WTC11 (cell line): ENCODE results near the gene TASL. TPM values are rescaled to one million over a fixed set of nuclear protein-coding genes. Genes with fewer than 3 reads are reported as not detected.

Source experiments
- ATAC-seq: fragments of 200-7000 bp; cut with Tn5 transposase; 2 replicates; pipeline ENCODE4 v1.10.0; 2021; ENCODE audit warnings: mild to moderate bottlenecking, moderate library complexity
- Bru-seq: library from RNA; stranded (reverse); fragments of 400-500 nt; gene quantifications from one replicate; lab custom pipeline; 2021; lab: Mats Ljungman, UMichigan
- CTCF ChIA-PET: fragments of 300-600 bp; sonication (Branson Sonifier 250); formaldehyde crosslinking; loops from one replicate; lab custom pipeline; 2021; ENCODE audit warnings: antibody characterized with exemption; lab: Charles Lee
- POLR2A ChIA-PET: fragments of 350-600 bp; sonication (Branson Sonifier 250); formaldehyde crosslinking; loops from one replicate; lab custom pipeline; 2021; ENCODE audit warnings: antibody characterized with exemption; lab: Charles Lee
- DNase-seq: peaks from one replicate; pipeline ENCODE4 v3.0.0; 2021; ENCODE audit warnings: low spot score
- H3K27ac Mint-ChIP-seq: 2 replicates; pipeline ENCODE4 v1.8.0; 2021; ENCODE audit warnings: mixed read lengths
- H3K27me3 Mint-ChIP-seq: 2 replicates; pipeline ENCODE4 v1.8.0; 2021; ENCODE audit warnings: low read depth, mild to moderate bottlenecking, moderate library complexity, mixed read lengths
- H3K36me3 Mint-ChIP-seq: 2 replicates; pipeline ENCODE4 v1.8.0; 2021; ENCODE audit warnings: mixed read lengths
- H3K4me1 Mint-ChIP-seq: 2 replicates; pipeline ENCODE4 v1.8.0; 2022; ENCODE audit warnings: mixed read lengths
- H3K4me3 Mint-ChIP-seq: 2 replicates; pipeline ENCODE4 v1.8.0; 2021; ENCODE audit warnings: mild to moderate bottlenecking, moderate library complexity, mixed read lengths
- H3K9me3 Mint-ChIP-seq: 2 replicates; pipeline ENCODE4 v1.8.0; 2021; ENCODE audit warnings: mixed read lengths
- FOXK1 ChIP-seq: sonication (generic); formaldehyde crosslinking; IDR thresholded peaks from 2 replicates; pipeline ENCODE4 v1.8.0; 2022; ENCODE audit warnings: mild to moderate bottlenecking, moderate library complexity, missing genetic modification reagents
- JUN ChIP-seq: sonication (generic); formaldehyde crosslinking; IDR thresholded peaks from 2 replicates; pipeline ENCODE4 v1.8.0; 2023; ENCODE audit warnings: mild to moderate bottlenecking, missing genetic modification reagents
- PRRX2 ChIP-seq: fragments of 250-450 bp; sonication (Bioruptor Pico); IDR thresholded peaks from 2 replicates; pipeline ENCODE4 v1.8.0; 2021; ENCODE audit warnings: mild to moderate bottlenecking
- SMAD4 ChIP-seq: sonication (generic); formaldehyde crosslinking; IDR thresholded peaks from 2 replicates; pipeline ENCODE4 v1.8.0; 2022; ENCODE audit warnings: mild to moderate bottlenecking, missing genetic modification reagents
- SOX15 ChIP-seq: fragments of 250-450 bp; sonication (Bioruptor Pico); IDR thresholded peaks from 2 replicates; pipeline ENCODE4 v1.9.0; 2021; ENCODE audit warnings: mild to moderate bottlenecking
- TEAD1 ChIP-seq: sonication (generic); formaldehyde crosslinking; IDR thresholded peaks from 2 replicates; pipeline ENCODE4 v1.8.0; 2022; ENCODE audit warnings: mild to moderate bottlenecking, missing genetic modification reagents
- TEAD4 ChIP-seq: sonication (generic); formaldehyde crosslinking; IDR thresholded peaks from 2 replicates; pipeline ENCODE4 v1.8.0; 2022; ENCODE audit warnings: mild to moderate bottlenecking, missing genetic modification reagents
- TP53 ChIP-seq: sonication (generic); formaldehyde crosslinking; IDR thresholded peaks from 2 replicates; pipeline ENCODE4 v1.8.1; 2023; ENCODE audit warnings: mild to moderate bottlenecking, missing genetic modification reagents
- ZNF121 ChIP-seq: sonication (generic); formaldehyde crosslinking; IDR thresholded peaks from 2 replicates; pipeline ENCODE4 v1.8.0; 2023; ENCODE audit warnings: missing genetic modification reagents
- ZNF219 ChIP-seq: sonication (generic); formaldehyde crosslinking; IDR thresholded peaks from 2 replicates; pipeline ENCODE4 v1.8.0; 2023; ENCODE audit warnings: missing genetic modification reagents, mild to moderate bottlenecking, borderline replicate concordance
- ZNF281 ChIP-seq: sonication (generic); formaldehyde crosslinking; IDR thresholded peaks from 2 replicates; pipeline ENCODE4 v1.8.0; 2023; ENCODE audit warnings: mild to moderate bottlenecking, missing genetic modification reagents
- ZNF317 ChIP-seq: sonication (generic); formaldehyde crosslinking; IDR thresholded peaks from 2 replicates; pipeline ENCODE4 v1.8.1; 2023; ENCODE audit warnings: low read depth, mild to moderate bottlenecking, moderate library complexity, missing genetic modification reagents, borderline replicate concordance
- long read RNA-seq, 3 experiments: library from RNA in 1 of 3; library from capped mRNA in 1 of 3; library from polyadenylated mRNA in 1 of 3; unstranded in 2 of 3; stranded (forward) in 1 of 3; transcript quantifications; one replicate each; pipeline ENCODE4 v2.0.0, GENCODE V29; 2021
- total RNA-seq: library from RNA; stranded (reverse); gene quantifications from 3 replicates; pipeline ENCODE4 v1.2.3, GENCODE V29; 2021
- TF ChIP-seq, protein P1 (sequence below): sonication (generic); formaldehyde crosslinking; IDR thresholded peaks from 2 replicates; pipeline ENCODE4 v1.8.1; 2023; ENCODE audit warnings: mild to moderate bottlenecking, missing genetic modification reagents, moderate library complexity
- TF ChIP-seq, protein P2 (sequence below): sonication (generic); formaldehyde crosslinking; IDR thresholded peaks from 2 replicates; pipeline ENCODE4 v1.8.1; 2022; ENCODE audit warnings: low read depth, mild to moderate bottlenecking, moderate library complexity, missing genetic modification reagents, borderline replicate concordance
- TF ChIP-seq, protein P3 (sequence below): sonication (generic); formaldehyde crosslinking; IDR thresholded peaks from 2 replicates; pipeline ENCODE4 v1.8.0; 2022; ENCODE audit warnings: mild to moderate bottlenecking, missing genetic modification reagents
- TF ChIP-seq, protein P4 (sequence below): sonication (generic); formaldehyde crosslinking; IDR thresholded peaks from 2 replicates; pipeline ENCODE4 v1.8.1; 2023; ENCODE audit warnings: mild to moderate bottlenecking, moderate library complexity, missing genetic modification reagents
- TF ChIP-seq, protein P5 (sequence below): sonication (generic); formaldehyde crosslinking; IDR thresholded peaks from 2 replicates; pipeline ENCODE4 v1.8.0; 2023; ENCODE audit warnings: missing genetic modification reagents, mild to moderate bottlenecking, borderline replicate concordance
- TF ChIP-seq, protein P6 (sequence below): sonication (generic); formaldehyde crosslinking; IDR thresholded peaks from 2 replicates; pipeline ENCODE4 v1.8.1; 2023; ENCODE audit warnings: mild to moderate bottlenecking, missing genetic modification reagents, moderate library complexity
- TF ChIP-seq, protein P7 (sequence below): sonication (generic); formaldehyde crosslinking; IDR thresholded peaks from 2 replicates; pipeline ENCODE4 v1.8.1; 2023; ENCODE audit warnings: mild to moderate bottlenecking, missing genetic modification reagents

Gene TASL
- total RNA-seq (not detected in 3 replicates), Bru-seq, nascent RNA (not detected)
- long read RNA-seq, experiment 1, result 0 reads
- long read RNA-seq, experiment 2, result 0 reads
- long read RNA-seq, experiment 3, result 0 reads

DNA sequence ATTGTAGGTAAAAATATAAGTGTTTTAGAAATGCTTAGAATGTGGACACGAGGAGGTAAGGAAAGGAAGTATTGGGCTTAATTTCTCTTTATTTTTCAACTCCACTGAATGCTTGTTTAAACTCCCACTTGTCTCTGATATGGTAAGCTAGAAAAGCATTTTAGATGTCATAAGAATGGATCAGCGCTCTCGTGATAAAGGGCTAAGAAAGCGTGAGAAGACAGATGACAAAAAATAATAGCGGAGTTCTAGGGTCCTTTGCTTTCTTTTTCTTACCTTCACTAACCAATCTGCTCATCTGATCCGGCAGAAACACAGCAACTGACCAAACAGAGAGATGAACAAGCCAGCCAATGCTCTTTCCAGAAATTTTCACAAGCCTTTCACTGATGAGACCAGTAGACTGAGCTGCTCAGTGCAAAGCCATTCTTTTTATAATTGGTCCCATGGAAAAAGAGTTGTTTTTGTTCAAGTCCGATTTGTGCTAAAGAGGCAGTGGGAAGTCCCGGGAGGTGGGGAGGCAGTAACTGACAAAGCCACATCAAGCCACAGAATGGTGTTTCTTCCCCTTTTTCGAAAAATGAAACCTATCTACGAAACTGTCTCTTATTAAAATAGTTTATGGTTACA, at the start of gene TASL:
TSS of gene TASL (minus strand) at position 405 of the 630 bp plus-strand sequence. CDS start 17,411 bp downstream, outside the sequence.
- Mint-ChIP-seq H3K4me3 (no peak within 1 kb of the TSS), H3K9me3 (no peaks in the 10 kb centered on the region), H3K4me1 (no peaks in the 10 kb centered on the region), H3K36me3 (no peaks in the 10 kb centered on the region), H3K27ac (no peak within 1 kb of the TSS), H3K27me3 (no peaks in the 10 kb centered on the region)
- ChIA-PET POLR2A (no interaction called here), CTCF (no interaction called here)
- no peak for ATAC-seq
- no peak for DNase-seq
- TF ChIP-seq, protein P1, sequence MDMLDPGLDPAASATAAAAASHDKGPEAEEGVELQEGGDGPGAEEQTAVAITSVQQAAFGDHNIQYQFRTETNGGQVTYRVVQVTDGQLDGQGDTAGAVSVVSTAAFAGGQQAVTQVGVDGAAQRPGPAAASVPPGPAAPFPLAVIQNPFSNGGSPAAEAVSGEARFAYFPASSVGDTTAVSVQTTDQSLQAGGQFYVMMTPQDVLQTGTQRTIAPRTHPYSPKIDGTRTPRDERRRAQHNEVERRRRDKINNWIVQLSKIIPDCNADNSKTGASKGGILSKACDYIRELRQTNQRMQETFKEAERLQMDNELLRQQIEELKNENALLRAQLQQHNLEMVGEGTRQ (CRISPR knock-in tag), result no peak
- TF ChIP-seq, protein P2, sequence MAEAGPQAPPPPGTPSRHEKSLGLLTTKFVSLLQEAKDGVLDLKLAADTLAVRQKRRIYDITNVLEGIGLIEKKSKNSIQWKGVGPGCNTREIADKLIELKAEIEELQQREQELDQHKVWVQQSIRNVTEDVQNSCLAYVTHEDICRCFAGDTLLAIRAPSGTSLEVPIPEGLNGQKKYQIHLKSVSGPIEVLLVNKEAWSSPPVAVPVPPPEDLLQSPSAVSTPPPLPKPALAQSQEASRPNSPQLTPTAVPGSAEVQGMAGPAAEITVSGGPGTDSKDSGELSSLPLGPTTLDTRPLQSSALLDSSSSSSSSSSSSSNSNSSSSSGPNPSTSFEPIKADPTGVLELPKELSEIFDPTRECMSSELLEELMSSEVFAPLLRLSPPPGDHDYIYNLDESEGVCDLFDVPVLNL (CRISPR knock-in tag), result no peak
- TF ChIP-seq, protein P3, sequence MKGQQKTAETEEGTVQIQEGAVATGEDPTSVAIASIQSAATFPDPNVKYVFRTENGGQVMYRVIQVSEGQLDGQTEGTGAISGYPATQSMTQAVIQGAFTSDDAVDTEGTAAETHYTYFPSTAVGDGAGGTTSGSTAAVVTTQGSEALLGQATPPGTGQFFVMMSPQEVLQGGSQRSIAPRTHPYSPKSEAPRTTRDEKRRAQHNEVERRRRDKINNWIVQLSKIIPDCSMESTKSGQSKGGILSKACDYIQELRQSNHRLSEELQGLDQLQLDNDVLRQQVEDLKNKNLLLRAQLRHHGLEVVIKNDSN (CRISPR knock-in tag), result no peak
- TF ChIP-seq TEAD1 (no peak), TEAD4 (CRISPR knock-in tag) (no peak), ZNF281 (CRISPR knock-in tag) (no peak), PRRX2 (CRISPR knock-in tag) (no peak), SMAD4 (CRISPR knock-in tag) (no peak), FOXK1 (CRISPR knock-in tag) (no peak), ZNF219 (CRISPR knock-in tag) (no peak), ZNF317 (CRISPR knock-in tag) (no peak), TP53 (CRISPR knock-in tag) (no peak), SOX15 (CRISPR knock-in tag) (no peak), ZNF121 (CRISPR knock-in tag) (no peak), JUN (no peak)
- TF ChIP-seq, protein P4, sequence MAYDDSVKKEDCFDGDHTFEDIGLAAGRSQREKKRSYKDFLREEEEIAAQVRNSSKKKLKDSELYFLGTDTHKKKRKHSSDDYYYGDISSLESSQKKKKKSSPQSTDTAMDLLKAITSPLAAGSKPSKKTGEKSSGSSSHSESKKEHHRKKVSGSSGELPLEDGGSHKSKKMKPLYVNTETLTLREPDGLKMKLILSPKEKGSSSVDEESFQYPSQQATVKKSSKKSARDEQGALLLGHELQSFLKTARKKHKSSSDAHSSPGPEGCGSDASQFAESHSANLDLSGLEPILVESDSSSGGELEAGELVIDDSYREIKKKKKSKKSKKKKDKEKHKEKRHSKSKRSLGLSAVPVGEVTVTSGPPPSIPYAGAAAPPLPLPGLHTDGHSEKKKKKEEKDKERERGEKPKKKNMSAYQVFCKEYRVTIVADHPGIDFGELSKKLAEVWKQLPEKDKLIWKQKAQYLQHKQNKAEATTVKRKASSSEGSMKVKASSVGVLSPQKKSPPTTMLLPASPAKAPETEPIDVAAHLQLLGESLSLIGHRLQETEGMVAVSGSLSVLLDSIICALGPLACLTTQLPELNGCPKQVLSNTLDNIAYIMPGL (CRISPR knock-in tag), result no peak
- TF ChIP-seq, protein P5, sequence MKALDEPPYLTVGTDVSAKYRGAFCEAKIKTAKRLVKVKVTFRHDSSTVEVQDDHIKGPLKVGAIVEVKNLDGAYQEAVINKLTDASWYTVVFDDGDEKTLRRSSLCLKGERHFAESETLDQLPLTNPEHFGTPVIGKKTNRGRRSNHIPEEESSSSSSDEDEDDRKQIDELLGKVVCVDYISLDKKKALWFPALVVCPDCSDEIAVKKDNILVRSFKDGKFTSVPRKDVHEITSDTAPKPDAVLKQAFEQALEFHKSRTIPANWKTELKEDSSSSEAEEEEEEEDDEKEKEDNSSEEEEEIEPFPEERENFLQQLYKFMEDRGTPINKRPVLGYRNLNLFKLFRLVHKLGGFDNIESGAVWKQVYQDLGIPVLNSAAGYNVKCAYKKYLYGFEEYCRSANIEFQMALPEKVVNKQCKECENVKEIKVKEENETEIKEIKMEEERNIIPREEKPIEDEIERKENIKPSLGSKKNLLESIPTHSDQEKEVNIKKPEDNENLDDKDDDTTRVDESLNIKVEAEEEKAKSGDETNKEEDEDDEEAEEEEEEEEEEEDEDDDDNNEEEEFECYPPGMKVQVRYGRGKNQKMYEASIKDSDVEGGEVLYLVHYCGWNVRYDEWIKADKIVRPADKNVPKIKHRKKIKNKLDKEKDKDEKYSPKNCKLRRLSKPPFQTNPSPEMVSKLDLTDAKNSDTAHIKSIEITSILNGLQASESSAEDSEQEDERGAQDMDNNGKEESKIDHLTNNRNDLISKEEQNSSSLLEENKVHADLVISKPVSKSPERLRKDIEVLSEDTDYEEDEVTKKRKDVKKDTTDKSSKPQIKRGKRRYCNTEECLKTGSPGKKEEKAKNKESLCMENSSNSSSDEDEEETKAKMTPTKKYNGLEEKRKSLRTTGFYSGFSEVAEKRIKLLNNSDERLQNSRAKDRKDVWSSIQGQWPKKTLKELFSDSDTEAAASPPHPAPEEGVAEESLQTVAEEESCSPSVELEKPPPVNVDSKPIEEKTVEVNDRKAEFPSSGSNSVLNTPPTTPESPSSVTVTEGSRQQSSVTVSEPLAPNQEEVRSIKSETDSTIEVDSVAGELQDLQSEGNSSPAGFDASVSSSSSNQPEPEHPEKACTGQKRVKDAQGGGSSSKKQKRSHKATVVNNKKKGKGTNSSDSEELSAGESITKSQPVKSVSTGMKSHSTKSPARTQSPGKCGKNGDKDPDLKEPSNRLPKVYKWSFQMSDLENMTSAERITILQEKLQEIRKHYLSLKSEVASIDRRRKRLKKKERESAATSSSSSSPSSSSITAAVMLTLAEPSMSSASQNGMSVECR (CRISPR knock-in tag), result no peak
- TF ChIP-seq, protein P6, sequence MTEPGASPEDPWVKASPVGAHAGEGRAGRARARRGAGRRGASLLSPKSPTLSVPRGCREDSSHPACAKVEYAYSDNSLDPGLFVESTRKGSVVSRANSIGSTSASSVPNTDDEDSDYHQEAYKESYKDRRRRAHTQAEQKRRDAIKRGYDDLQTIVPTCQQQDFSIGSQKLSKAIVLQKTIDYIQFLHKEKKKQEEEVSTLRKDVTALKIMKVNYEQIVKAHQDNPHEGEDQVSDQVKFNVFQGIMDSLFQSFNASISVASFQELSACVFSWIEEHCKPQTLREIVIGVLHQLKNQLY (CRISPR knock-in tag), result no peak
- TF ChIP-seq, protein P7, sequence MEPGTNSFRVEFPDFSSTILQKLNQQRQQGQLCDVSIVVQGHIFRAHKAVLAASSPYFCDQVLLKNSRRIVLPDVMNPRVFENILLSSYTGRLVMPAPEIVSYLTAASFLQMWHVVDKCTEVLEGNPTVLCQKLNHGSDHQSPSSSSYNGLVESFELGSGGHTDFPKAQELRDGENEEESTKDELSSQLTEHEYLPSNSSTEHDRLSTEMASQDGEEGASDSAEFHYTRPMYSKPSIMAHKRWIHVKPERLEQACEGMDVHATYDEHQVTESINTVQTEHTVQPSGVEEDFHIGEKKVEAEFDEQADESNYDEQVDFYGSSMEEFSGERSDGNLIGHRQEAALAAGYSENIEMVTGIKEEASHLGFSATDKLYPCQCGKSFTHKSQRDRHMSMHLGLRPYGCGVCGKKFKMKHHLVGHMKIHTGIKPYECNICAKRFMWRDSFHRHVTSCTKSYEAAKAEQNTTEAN (CRISPR knock-in tag), result no peak
- TF ChIP-seq, all 79 proteins: peak for 0
